GM19463 (cell line): ENCODE data around the gene ROR2.

Source experiments
- ATAC-seq: cut with Tn5 transposase; IDR thresholded peaks from one replicate; pipeline ENCODE4 v1.9.1; 2021; ENCODE audit warnings: mild to moderate bottlenecking, moderate library complexity; ENCODE audit not compliant: unreplicated experiment

The ROR2 gene

GRCh38 chr9:91824151-91824550 lies 125.9 kb downstream of the ROR2 start:
- ATAC-seq = no peak

GRCh38 chr9:91820949-91821880 lies 128.8 kb downstream of the ROR2 start:
- no peak for ATAC-seq

DNA sequence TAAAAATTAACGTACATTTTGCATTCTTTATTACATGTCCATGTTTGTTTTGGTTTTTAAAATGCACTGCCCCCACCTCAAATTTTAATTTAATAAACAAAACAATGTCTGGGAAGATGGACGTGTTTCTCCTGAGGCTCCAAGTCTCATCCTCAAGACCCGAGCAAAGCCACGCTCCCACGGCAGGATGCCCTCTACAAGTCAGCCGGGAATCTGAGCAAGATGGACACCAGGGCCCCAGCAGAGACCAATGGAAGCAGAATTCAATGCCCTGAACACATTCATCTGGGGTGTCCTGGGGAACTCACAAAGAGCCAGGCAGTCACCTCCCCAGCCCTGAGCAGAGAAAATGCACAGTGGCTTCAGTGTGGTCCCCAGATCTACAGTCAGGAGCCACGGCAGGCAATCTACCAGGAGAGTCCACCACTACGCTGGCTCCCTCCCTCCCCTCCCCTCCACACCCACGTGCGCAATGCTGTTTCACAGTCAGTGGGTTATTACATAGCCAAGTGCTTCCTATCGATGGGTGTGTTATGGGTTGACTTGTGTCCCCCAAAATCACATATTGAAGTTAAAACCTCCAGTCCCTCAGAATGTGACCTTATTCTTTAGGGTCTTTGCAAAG lies 129.8 kb downstream of the ROR2 start:
- ATAC-seq = no peak

- no peak for ATAC-seq
Measured at GRCh38 chr9:91818647-91819403, 131.2 kb downstream of the ROR2 start.

DNA sequence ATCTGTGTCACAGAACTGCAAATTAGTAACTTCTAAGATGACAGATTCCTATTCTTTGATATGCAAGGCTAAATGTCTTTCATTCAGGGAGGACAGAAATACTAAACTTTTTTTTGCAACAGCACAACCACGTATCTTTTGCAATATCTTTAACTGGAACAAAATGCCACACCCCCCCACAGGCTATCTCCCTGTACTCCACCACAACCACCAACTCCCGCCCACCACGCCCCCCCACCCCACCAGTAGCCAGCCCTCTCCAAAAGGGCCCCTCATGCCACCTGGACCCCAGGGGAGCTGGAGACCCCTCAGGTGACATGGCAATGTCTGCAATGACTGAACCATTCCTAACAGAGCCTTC lies 131.8 kb downstream of the ROR2 start:
- ATAC-seq = no peak

DNA sequence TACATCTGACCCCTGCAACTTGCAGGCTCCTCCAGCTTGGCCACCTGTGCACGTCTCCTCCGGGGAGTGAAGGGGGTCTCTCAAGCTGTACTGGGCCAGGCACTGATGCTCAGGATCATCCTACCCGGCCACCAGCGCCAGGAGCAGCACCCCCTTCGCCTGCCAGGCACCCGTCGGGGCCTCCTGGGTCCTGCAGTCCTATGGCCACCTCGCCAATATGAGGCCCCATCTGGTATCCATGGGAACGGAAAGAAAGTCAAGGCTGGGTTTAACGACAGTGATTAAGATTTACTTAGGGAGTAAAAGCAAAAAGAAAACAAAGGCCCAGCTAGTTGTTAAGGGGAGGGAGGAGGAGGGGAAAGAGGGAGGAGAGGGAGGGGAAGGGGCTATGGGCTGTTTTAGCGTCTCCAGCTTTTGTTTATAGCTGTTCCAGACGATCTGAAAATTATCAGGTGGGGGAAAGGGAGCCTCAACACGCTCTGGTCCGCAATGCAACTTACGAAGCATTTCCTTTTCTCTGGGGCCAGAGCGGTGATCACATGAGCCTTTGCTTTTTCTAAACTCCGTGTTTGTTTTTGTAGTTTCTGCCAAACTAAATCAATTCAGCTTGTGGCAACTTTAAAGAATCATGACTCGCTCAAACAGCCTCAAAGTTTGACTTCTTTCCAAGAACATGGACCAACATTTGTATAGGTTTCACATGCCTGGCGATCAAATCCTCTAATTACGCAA lies 132.4 kb downstream of the ROR2 start:
- ATAC-seq = no peak

DNA sequence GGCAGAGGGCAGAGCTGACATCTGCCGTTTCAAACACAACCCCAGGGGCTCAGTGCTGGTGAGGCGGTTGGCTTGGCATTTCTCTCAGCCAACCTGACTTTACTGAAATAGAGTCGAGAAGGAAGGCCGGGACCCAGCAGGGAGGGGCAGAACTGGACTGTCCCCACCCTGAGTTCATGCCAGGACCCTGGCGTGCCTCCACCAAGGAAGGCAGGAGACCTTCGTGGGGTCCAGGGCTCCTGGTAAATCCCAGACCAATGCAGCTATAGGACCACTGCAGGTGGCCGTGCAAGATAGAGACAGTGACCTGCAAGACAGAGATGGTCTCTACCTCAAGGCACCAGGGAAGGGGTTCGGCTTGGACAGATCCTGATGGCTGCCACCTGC lies 132.9 kb downstream of the ROR2 start:
- no peak for ATAC-seq

DNA sequence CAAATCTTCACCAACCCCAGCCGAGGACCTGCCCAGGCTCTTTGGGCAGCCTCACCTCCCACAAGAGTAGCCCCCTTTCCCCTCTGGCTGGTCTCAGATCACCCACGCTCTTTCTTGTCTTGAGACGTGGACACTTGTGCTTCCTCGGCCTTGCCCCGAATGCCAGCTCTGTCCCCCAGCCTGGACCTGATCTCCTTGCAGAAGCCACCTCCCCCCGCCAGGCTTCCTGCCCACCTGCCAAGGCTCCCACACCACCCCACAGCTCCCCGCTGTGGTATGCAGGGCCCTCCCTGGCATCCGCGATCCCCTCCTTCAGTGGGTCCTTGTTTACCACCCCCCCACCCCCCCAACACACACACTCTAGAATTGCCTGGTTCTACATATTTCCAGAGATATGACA lies 133.7 kb downstream of the ROR2 start:
- no peak for ATAC-seq

- no peak for ATAC-seq
Measured at GRCh38 chr9:91815896-91816295, 134.1 kb downstream of the ROR2 start.

DNA sequence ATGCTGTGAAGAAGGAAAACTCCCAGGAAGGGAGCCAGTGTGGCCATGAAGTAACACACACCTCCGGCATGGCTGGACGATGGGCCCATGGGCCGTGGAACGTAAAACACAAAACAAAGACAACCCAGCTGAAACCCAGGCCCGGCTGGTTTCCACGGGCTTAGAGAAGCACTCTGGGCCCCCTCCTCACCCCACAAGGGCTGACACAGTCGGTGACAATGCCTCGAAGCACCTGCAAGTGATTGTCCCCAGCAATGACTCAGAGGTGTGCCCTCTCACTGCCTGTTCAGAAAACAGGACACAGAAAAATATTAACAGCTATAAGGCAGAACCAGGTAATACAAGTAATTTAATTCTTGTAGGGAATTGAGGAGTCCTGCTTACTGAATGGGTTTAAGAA lies 135.3 kb downstream of the ROR2 start:
- no peak for ATAC-seq

- no peak for ATAC-seq
Measured at GRCh38 chr9:91814201-91814600, 135.8 kb downstream of the ROR2 start.

GRCh38 chr9:91813176-91813795 lies 136.7 kb downstream of the ROR2 start:
- no peak for ATAC-seq

- ATAC-seq = no peak
Measured at GRCh38 chr9:91812191-91812590, 137.8 kb downstream of the ROR2 start.

GRCh38 chr9:91811024-91811909 lies 138.8 kb downstream of the ROR2 start:
- no peak for ATAC-seq

GRCh38 chr9:91810286-91810905 lies 139.6 kb downstream of the ROR2 start:
- no peak for ATAC-seq

GRCh38 chr9:91809581-91810285 lies 140.3 kb downstream of the ROR2 start:
- no peak for ATAC-seq

GRCh38 chr9:91807643-91808246 lies 142.3 kb downstream of the ROR2 start:
- no peak for ATAC-seq

DNA sequence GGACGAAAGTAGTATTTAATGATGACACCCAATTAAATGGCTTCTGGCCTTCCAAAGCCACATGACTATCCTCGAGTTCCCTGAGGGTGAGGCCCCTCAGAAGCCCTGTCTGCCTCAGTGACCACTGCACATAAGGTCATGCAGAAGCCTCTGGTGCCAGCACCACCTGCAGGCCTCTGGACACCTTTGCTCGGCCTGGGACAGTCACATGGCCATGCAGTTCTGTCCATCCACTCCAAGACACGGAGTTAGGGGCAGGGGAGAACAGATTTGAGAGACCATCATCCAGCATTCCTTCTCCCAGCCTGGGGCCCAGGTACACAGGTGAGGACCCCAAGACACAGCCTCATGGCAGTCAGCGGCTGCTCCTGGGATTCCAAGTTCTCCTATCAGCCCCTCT lies 145.0 kb downstream of the ROR2 start:
- ATAC-seq = no peak
